Prostate gland (tissue), 2 donors: ENCODE data around the gene CROCC2. TPM values are rescaled to one million over a fixed set of nuclear protein-coding genes. Genes with fewer than 3 reads are reported as not detected.
A peak's percentile ranks its signal among the peaks of the same experiment; 100 is the strongest.

Experiments used
- DNase-seq: peaks from one replicate; pipeline ENCODE4 v3.0.0-alpha.2; 2019; ENCODE audit warnings: low spot score
- H3K27ac ChIP-seq, 2 donors: fragments of 200-600 bp; sonication (generic); 2 replicates each; pipeline ENCODE4 v1.5.1; 2017 to 2019
- H3K27me3 ChIP-seq: fragments of 200-600 bp; sonication (generic); replicated peaks from 2 replicates; pipeline ENCODE4 v1.5.1; 2019; ENCODE audit not compliant: insufficient read depth
- H3K36me3 ChIP-seq, 2 donors: fragments of 200-600 bp; sonication (generic); 1 replicate in 1 of 2; 2 replicates in 1 of 2; pipeline versions ENCODE4 v1.5.1 to v1.8.1; 2017 to 2019
- H3K4me1 ChIP-seq: fragments of 200-600 bp; sonication (generic); replicated peaks from 2 replicates; pipeline ENCODE4 v1.5.1; 2019
- H3K4me3 ChIP-seq, 2 donors: fragments of 200-600 bp; sonication (generic); 2 replicates each; pipeline ENCODE4 v1.5.1; 2017 to 2019
- H3K9me3 ChIP-seq: fragments of 200-600 bp; sonication (generic); 2 replicates; pipeline ENCODE4 v1.5.1; 2017
- POLR2A ChIP-seq: fragments of 450-650 bp; IDR thresholded peaks from one replicate; pipeline ENCODE4 v1.6.1; 2016; ENCODE audit warnings: antibody characterized with exemption, mild to moderate bottlenecking
- POLR2AphosphoS5 ChIP-seq: sonication (generic); formaldehyde crosslinking; IDR thresholded peaks from one replicate; pipeline ENCODE4 v1.6.1; 2017; ENCODE audit warnings: antibody characterized with exemption
- WGBS: methylation state at CpG from one replicate; pipeline ENCODE4 v1.1.5; 2018; 5-methylcytosine and 5-hydroxymethylcytosine counted together
- intact Hi-C: fragments of 100-400 bp; cut with DNase I; formaldehyde crosslinking; loops from one replicate; pipeline ENCODE4 v1.14.2; 2022
- total RNA-seq, 2 donors: library from RNA; depleted of rRNA; stranded (reverse); fragments of >200 nt; gene quantifications; one replicate each; pipeline ENCODE4 v1.1.0, GENCODE V29; 2016
- TF ChIP-seq, protein P1 (sequence below), 4 experiments: fragments of 200-600 bp in 2 of 4; fragments of 450-650 bp in 2 of 4; sonication (generic) in 2 of 4; IDR thresholded peaks; 1 replicate in 3 of 4; 2 replicates in 1 of 4; pipeline ENCODE4 v1.5.1; 2016 to 2019; ENCODE audit warnings: antibody characterized with exemption in 4 of 4, mild to moderate bottlenecking in 2 of 4, moderate library complexity in 2 of 4

Gene CROCC2
- total RNA-seq, 2 donors from 2014 or later = 0.23 TPM; not detected in 1

DNA sequence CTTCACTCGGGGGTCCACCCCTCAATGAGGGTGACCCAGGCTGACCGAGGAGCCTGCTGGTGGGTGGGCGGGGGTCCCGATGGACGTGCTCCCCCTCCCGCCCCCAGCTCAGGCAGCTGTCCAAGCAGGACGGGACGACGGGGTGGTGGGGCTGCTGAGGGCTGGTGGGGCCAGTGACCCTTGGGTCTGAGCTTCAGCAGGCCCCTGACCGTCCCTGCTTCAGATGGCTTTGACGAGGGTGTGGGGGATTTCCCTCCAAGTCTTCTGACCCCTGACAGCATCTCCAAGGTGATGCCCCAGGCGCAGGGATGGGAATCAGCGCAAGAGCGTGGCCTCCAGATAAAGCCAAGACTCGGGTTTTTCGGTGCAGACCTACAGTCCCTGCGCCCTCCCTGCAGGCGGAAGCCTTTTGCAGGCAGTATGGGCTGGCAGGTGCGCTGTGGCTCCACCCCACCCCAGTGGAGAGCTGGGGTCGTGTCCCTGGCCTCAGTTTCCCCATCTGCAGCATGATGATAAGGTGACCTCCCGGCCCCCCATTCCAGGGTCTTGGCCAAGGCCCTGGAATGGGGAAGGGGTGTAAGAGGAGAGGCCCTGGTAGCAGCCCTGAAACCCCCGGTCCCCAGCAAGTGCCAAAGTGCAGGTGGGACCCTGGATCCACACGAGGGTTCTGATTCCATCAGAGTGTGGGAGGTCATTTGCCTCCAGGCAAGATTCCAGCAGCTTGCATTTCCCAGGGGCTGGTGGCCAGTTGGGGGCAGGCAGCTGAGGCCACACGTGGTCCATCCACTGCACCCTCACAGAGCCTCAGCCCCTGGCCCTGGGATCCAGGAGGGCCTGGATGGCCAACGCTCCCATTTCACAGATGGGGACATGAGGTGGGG is 8.7 kb downstream of the CROCC2 start:
- no peaks in the 10 kb centered on the region for H3K27me3 ChIP-seq
- no peak overlapping the region for H3K4me3 ChIP-seq
- no peaks in the 10 kb centered on the region for H3K4me1 ChIP-seq
- H3K36me3 ChIP-seq = no peaks in the 10 kb centered on the region
- no peak for TF ChIP-seq POLR2A
- TF ChIP-seq, protein P1, sequence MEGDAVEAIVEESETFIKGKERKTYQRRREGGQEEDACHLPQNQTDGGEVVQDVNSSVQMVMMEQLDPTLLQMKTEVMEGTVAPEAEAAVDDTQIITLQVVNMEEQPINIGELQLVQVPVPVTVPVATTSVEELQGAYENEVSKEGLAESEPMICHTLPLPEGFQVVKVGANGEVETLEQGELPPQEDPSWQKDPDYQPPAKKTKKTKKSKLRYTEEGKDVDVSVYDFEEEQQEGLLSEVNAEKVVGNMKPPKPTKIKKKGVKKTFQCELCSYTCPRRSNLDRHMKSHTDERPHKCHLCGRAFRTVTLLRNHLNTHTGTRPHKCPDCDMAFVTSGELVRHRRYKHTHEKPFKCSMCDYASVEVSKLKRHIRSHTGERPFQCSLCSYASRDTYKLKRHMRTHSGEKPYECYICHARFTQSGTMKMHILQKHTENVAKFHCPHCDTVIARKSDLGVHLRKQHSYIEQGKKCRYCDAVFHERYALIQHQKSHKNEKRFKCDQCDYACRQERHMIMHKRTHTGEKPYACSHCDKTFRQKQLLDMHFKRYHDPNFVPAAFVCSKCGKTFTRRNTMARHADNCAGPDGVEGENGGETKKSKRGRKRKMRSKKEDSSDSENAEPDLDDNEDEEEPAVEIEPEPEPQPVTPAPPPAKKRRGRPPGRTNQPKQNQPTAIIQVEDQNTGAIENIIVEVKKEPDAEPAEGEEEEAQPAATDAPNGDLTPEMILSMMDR (IDR thresholded peaks at IDR 0.05) = peak in 1 of 4 experiments; percentile 1
- no peak for TF ChIP-seq POLR2AphosphoS5
- WGBS = 68% methylated on average over 20 of the region's 25 CpGs
- intact Hi-C loops = no loop called here
- no peaks in the 10 kb centered on the region for H3K9me3 ChIP-seq
- no peak for DNase-seq
- no peak overlapping the region for H3K27ac ChIP-seq

DNA sequence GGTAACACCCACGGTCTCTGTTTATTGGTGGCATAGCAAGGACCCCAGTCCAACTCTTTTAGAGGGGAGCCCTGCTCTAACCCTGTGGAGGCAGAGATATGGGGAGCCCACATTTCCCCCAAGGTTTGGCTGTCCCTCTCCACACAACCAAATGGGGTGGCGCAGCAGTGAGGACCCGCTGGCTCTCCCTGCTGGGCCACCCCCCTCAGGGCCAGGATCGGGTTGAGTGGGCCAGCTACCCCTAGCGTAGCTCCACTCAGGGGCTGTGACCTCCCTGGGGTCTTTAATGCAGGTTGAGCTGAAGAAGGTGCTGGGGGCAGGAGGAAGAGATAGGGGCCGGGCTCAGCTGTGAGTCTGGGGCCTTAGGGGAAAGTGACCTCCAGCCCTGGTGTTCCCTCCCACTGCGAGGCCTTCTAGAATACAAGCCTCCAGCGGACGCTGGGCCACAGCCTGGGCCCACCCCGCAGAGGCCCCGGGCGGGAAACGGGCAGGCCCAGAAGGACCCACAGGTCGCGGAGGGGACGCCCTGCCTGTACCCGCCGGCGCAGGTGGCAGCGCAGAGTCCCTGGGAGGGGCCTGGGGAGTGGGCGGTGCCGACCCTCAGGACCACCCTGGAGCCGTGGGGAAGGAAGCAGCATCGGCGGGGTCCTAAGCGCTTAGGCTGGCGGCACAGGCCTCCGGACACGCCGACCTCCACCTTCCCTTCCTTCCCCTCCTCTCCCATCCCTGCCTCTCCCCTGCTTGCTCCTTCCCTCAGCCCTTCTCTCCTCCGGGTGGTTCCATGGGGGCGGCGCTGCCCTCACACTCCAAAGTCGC is 9.6 kb downstream of the CROCC2 start:
- Histone ChIP-seq H3K27me3 (no peaks in the 10 kb centered on the region), H3K4me1 (no peaks in the 10 kb centered on the region), H3K9me3 (no peaks in the 10 kb centered on the region), H3K4me3 (no peak overlapping the region), H3K27ac (no peak overlapping the region), H3K36me3 (no peaks in the 10 kb centered on the region)
- no peak for DNase-seq
- no peak for TF ChIP-seq POLR2A
- TF ChIP-seq POLR2AphosphoS5 = no peak
- TF ChIP-seq, protein P1 (IDR thresholded peaks at IDR 0.05) = no peak
- 50% methylated on average over 34 of the region's 34 CpGs for WGBS
- intact Hi-C loops = no loop called here

DNA sequence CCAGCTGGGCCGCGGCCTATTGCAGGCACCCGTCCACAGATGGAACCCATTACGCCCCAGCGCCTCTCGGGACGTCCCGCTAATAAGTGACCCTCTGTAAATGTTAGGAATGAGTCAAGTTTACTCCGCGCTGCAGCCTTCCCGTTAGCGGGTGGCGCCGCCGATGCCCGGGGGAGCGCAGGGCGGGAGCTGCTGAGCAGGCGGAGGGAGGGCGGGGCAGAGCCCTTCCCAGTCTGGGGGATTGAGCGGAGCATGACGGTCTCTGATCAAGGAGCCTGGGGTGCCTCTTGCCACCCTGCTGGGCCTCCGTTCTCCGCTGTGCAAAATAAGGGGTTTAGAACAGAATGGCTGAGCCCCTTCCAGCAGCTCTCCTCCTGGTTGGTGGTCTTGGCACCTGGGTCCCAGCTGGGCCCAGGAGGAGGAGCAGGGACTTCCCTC is 10.5 kb downstream of the CROCC2 start:
- TF ChIP-seq POLR2A (no peak), POLR2AphosphoS5 (no peak)
- TF ChIP-seq, protein P1 (IDR thresholded peaks at IDR 0.05) = no peak
- no peak overlapping the region for H3K4me3 ChIP-seq
- no peaks in the 10 kb centered on the region for H3K36me3 ChIP-seq
- no peak for DNase-seq
- H3K4me1 ChIP-seq = no peaks in the 10 kb centered on the region
- intact Hi-C loops = no loop called here
- H3K9me3 ChIP-seq = no peaks in the 10 kb centered on the region
- no peaks in the 10 kb centered on the region for H3K27me3 ChIP-seq
- H3K27ac ChIP-seq = no peak overlapping the region
- 16% methylated on average over 16 of the region's 24 CpGs for WGBS

DNA sequence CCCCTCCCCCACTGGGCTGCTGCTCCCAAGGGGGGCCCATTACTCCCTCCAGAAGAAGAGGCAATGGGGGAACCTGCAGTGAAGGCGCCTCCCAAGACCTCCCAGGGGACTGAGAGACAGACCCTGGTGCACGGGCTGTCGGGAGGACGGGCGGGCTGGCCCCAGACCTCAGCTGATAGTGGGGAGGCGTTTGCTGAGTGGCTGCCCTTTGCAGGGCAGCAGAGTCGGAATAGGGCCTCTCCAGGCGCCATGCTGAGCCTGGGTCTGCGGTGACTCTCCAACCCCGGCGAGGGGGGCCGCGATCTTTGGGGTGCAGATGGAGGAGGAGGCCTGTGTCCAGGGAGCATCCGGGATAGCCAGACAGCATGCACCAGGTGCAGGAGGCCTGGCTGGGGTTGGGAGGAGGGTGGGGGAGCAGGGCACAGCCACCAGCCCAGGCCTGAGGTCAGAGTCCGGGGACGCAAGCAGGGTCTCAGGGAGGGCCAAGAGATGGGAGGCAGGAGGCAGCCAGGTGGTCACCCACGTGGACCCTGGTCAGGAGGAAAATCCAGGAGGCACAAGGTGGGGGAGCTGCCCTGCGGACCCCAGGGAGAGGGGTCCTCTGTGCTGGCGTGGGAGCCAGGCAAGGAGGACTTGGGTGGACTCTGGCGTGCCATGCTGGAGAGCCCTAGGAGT is 11.0 kb downstream of the CROCC2 start:
- WGBS = 88% methylated on average over 15 of the region's 20 CpGs
- Histone ChIP-seq H3K9me3 (no peaks in the 10 kb centered on the region), H3K4me3 (no peak overlapping the region), H3K27ac (no peak overlapping the region), H3K36me3 (no peaks in the 10 kb centered on the region), H3K27me3 (no peaks in the 10 kb centered on the region), H3K4me1 (no peaks in the 10 kb centered on the region)
- no peak for DNase-seq
- intact Hi-C loops = no loop called here
- TF ChIP-seq POLR2AphosphoS5 (no peak), POLR2A (no peak)
- TF ChIP-seq, protein P1 (IDR thresholded peaks at IDR 0.05) = no peak
